Left ventricle myocardium inferior (tissue), 1 donor: ENCODE data around the gene PERCC1. TPM values are rescaled to one million over a fixed set of nuclear protein-coding genes. Genes with fewer than 3 reads are reported as not detected.

ENCODE experiments used
- DNase-seq: peaks from one replicate; pipeline ENCODE4 v3.0.0-alpha.2; 2020
- H3K27ac ChIP-seq: fragments of 200-600 bp; replicated peaks from 2 replicates; pipeline ENCODE4 v1.8.0; 2021
- H3K27me3 ChIP-seq: fragments of 200-600 bp; 2 replicates; pipeline ENCODE4 v1.8.0; 2021; ENCODE audit warnings: low read depth
- H3K36me3 ChIP-seq: fragments of 200-600 bp; 2 replicates; pipeline ENCODE4 v1.8.0; 2021
- H3K4me1 ChIP-seq: fragments of 200-600 bp; 2 replicates; pipeline ENCODE4 v1.8.0; 2021
- H3K4me3 ChIP-seq: fragments of 200-600 bp; 2 replicates; pipeline ENCODE4 v1.8.0; 2021; ENCODE audit warnings: mild to moderate bottlenecking, moderate library complexity
- H3K9me3 ChIP-seq: fragments of 200-600 bp; replicated peaks from 2 replicates; pipeline ENCODE4 v1.8.0; 2021
- CTCF ChIP-seq: fragments of 200-600 bp; IDR thresholded peaks from 2 replicates; pipeline ENCODE4 v1.8.0; 2021; ENCODE audit warnings: antibody characterized with exemption, mild to moderate bottlenecking, borderline replicate concordance
- intact Hi-C: fragments of 100-400 bp; cut with micrococcal nuclease; formaldehyde crosslinking; loops from one replicate; pipeline ENCODE4 v1.11.0; 2022
- total RNA-seq: library from RNA; stranded (reverse); fragmentation: NEBNext Ultra II Directional; extraction: Animal tissue kit (Norgen Biotek cat#: 25700); gene quantifications from one replicate; pipeline ENCODE4 v1.2.1, GENCODE V29; 2021
- donor health status: DM: no; HTN: yes; CAD: no; lungs with severe emphysema.

Gene PERCC1
- total RNA-seq, 1 donor from 2014 or later: not detected

- Histone ChIP-seq H3K4me3 (no peak overlapping the region), H3K9me3 (no peaks in the 10 kb centered on the region), H3K36me3 (peaks cover 25% of the 10 kb centered on the region), H3K27me3 (no peaks in the 10 kb centered on the region), H3K4me1 (no peaks in the 10 kb centered on the region), H3K27ac (no peak overlapping the region)
- TF ChIP-seq CTCF: no peak
- no peak for DNase-seq
- intact Hi-C loops: no loop called here
Measured at GRCh38 chr16:1442697-1443096, 11.8 kb downstream of the PERCC1 start.

GRCh38 chr16:1443403-1443973 lies 12.6 kb downstream of the PERCC1 start:
- H3K4me1 ChIP-seq: no peaks in the 10 kb centered on the region
- intact Hi-C loops: no loop called here
- peaks cover 33% of the 10 kb centered on the region for H3K36me3 ChIP-seq
- H3K9me3 ChIP-seq: no peaks in the 10 kb centered on the region
- H3K27me3 ChIP-seq: no peaks in the 10 kb centered on the region
- no peak for DNase-seq
- no peak overlapping the region for H3K4me3 ChIP-seq
- H3K27ac ChIP-seq: no peak overlapping the region
- no peak for TF ChIP-seq CTCF

- no peaks in the 10 kb centered on the region for H3K27me3 ChIP-seq
- DNase-seq: no peak
- H3K4me3 ChIP-seq: no peak within 1 kb of the TSS
- H3K4me1 ChIP-seq: no peaks in the 10 kb centered on the region
- intact Hi-C loops: no loop called here
- no peaks in the 10 kb centered on the region for H3K9me3 ChIP-seq
- peaks cover 40% of the 10 kb centered on the region for H3K36me3 ChIP-seq
- H3K27ac ChIP-seq: no peak within 1 kb of the TSS
- no peak for TF ChIP-seq CTCF
Measured at GRCh38 chr16:1443980-1444729, 13.3 kb downstream of the PERCC1 start, which contains the start of gene CCDC154. TSS of gene CCDC154 (minus strand) at chr16:1444556. CDS start at chr16:1444322, 234 bp downstream.

GRCh38 chr16:1444730-1445517 lies 14.0 kb downstream of the PERCC1 start:
- Histone ChIP-seq H3K4me1 (no peaks in the 10 kb centered on the region), H3K27ac (no peak overlapping the region), H3K36me3 (peaks cover 48% of the 10 kb centered on the region), H3K4me3 (no peak overlapping the region), H3K9me3 (no peaks in the 10 kb centered on the region), H3K27me3 (no peaks in the 10 kb centered on the region)
- TF ChIP-seq CTCF: no peak
- intact Hi-C loops: no loop called here
- DNase-seq: no peak

GRCh38 chr16:1445518-1446203 lies 14.8 kb downstream of the PERCC1 start:
- intact Hi-C loops: no loop called here
- no peak for TF ChIP-seq CTCF
- no peak for DNase-seq
- Histone ChIP-seq H3K27me3 (no peaks in the 10 kb centered on the region), H3K9me3 (no peaks in the 10 kb centered on the region), H3K4me1 (no peaks in the 10 kb centered on the region), H3K36me3 (peaks cover 55% of the 10 kb centered on the region), H3K4me3 (no peak overlapping the region), H3K27ac (no peak overlapping the region)
